Mucosa of descending colon (tissue), 3 donors: ENCODE measurements around the gene SCYGR6. TPM values are rescaled to one million over a fixed set of nuclear protein-coding genes. Genes with fewer than 3 reads are reported as not detected.

Experiments used
- ATAC-seq: fragments of 200-7000 bp; cut with Tn5 transposase; one replicate; pipeline ENCODE4 v1.9.1; 2020; ENCODE audit warnings: mild to moderate bottlenecking, moderate library complexity
- DNase-seq, 3 donors: peaks; one replicate each; pipeline ENCODE4 v3.0.0-alpha.2; 2020
- H3K36me3 ChIP-seq: fragments of 200-600 bp; one replicate; pipeline ENCODE4 v1.8.0; 2021; ENCODE audit warnings: low read depth, mild to moderate bottlenecking
- H3K4me1 ChIP-seq: fragments of 200-600 bp; one replicate; pipeline ENCODE4 v1.8.0; 2021; ENCODE audit warnings: low read depth, mild to moderate bottlenecking
- H3K4me3 ChIP-seq: fragments of 200-600 bp; one replicate; pipeline ENCODE4 v1.8.0; 2021; ENCODE audit warnings: mild to moderate bottlenecking
- H3K9me3 ChIP-seq: fragments of 200-600 bp; one replicate; pipeline ENCODE4 v1.8.0; 2021; ENCODE audit warnings: mild to moderate bottlenecking
- intact Hi-C, 2 donors: fragments of 100-400 bp; cut with DNase I in 1 of 2; cut with micrococcal nuclease in 1 of 2; formaldehyde crosslinking; loops; one replicate each; pipeline versions ENCODE4 v1.11.0 to v1.11.1; 2022; cut with DNase I, micrococcal nuclease
- total RNA-seq, 3 donors: library from RNA; stranded (reverse); fragmentation: NEBNext Ultra II Directional in 2 of 3; extraction: Animal tissue kit (Norgen Biotek cat#: 25700) in 2 of 3; gene quantifications; one replicate each; pipeline versions ENCODE4 v1.2.1 to v1.2.4, GENCODE V29; 2021 to 2023
- TF ChIP-seq, protein P1 (sequence below): fragments of 200-600 bp; IDR thresholded peaks from one replicate; pipeline ENCODE4 v1.8.0; 2022; ENCODE audit warnings: antibody characterized with exemption, mild to moderate bottlenecking
- donor health status: DM: no; HTN: no; CAD: no; lungs with moderate emphysema.
- donor health status: DM: no; HTN: no; CAD: no.
- donor health status: DM: no; HTN: yes; CAD: no.

SCYGR6 gene
- total RNA-seq, 3 donors from 2014 or later, result not detected

DNA sequence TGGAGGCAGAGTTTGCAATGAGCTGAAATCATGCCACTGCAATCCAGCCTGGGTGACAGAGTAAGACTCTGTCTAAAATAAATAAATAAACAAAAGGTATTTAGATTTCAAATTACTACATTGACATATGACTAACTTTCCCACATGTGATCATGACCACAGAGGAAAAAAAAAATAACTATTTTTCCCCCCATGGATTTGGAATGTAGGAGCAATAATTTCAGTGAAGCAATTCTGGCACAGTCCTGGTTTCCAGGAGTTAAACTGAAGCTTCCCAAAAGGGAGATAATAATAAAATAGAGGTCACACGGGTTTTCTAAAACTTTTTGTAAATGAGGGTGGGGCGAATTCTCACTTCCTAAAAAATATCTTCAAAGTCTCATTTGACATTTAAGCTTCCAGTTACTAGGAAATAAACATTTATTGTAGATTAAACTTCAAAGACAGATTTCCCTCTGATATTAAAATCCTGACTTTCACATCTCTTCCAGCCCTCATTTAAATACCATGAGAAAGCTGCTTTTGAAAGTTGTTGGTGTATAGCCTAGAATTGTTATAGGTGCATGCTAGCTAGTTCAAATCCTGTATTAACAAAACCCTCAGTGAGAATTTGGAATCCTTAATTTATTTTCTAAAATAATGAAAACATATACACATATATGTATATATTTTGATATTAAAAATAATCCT, 27.4 kb downstream of the SCYGR6 start:
- no peak for DNase-seq
- TF ChIP-seq, protein P1, sequence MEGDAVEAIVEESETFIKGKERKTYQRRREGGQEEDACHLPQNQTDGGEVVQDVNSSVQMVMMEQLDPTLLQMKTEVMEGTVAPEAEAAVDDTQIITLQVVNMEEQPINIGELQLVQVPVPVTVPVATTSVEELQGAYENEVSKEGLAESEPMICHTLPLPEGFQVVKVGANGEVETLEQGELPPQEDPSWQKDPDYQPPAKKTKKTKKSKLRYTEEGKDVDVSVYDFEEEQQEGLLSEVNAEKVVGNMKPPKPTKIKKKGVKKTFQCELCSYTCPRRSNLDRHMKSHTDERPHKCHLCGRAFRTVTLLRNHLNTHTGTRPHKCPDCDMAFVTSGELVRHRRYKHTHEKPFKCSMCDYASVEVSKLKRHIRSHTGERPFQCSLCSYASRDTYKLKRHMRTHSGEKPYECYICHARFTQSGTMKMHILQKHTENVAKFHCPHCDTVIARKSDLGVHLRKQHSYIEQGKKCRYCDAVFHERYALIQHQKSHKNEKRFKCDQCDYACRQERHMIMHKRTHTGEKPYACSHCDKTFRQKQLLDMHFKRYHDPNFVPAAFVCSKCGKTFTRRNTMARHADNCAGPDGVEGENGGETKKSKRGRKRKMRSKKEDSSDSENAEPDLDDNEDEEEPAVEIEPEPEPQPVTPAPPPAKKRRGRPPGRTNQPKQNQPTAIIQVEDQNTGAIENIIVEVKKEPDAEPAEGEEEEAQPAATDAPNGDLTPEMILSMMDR, result no peak
- H3K4me1 ChIP-seq, result peaks cover 3% of the 10 kb centered on the region
- no peak for ATAC-seq
- intact Hi-C loops, result no loop called here
- H3K9me3 ChIP-seq, result no peaks in the 10 kb centered on the region
- H3K4me3 ChIP-seq, result no peak overlapping the region
- no peaks in the 10 kb centered on the region for H3K36me3 ChIP-seq

DNA sequence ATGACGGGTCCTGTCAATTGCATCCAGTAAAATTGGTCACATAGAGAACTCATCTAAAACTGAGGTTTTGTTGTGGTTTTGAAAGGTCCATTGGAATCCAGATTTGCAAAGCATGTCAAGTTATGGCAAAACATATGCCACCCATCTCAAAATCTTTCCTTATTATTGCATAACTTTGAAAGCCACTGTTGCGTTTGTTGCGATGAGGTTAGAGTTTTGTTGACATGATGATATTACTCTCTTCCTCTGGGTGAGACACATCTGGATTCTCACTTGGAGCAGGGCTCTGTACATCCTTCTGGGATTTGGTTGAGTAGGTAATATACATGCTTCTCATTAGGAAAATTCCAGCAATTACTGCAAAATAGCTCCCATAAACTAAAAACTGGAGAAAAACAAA, 37.4 kb downstream of the SCYGR6 start:
- intact Hi-C loops, result no loop called here
- Histone ChIP-seq H3K4me1 (no peaks in the 10 kb centered on the region), H3K36me3 (no peaks in the 10 kb centered on the region), H3K4me3 (no peak overlapping the region), H3K9me3 (no peaks in the 10 kb centered on the region)
- ATAC-seq (no peak), DNase-seq (no peak)
- TF ChIP-seq, protein P1, result no peak

DNA sequence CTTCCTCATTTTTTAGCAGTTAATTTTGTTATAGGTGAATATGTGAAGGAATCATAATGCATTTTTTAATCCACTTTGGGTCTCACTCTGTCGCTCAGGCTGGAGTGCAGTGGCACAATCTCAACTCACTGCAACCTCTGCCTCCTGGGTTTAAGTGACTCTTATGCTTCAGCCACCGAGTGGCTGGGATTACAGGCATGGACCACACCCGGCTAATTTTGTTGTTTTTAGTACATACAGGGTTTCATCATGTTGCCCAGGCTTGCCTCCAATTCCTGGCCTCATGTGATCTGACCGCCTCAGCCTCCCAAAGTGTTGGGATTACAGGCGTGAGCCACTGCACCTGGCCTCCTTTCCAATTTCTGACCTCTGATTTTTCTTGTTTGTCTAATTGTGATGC, 40.3 kb downstream of the SCYGR6 start:
- TF ChIP-seq, protein P1, result no peak
- no peaks in the 10 kb centered on the region for H3K4me1 ChIP-seq
- ATAC-seq, result no peak
- no peaks in the 10 kb centered on the region for H3K36me3 ChIP-seq
- DNase-seq, result no peak
- H3K9me3 ChIP-seq, result no peaks in the 10 kb centered on the region
- H3K4me3 ChIP-seq, result no peak overlapping the region
- intact Hi-C loops, result no loop called here

- ATAC-seq (peak; percentile 67), DNase-seq (peak in 1 of 3 donors; percentile 26)
- intact Hi-C loops, result no loop called here
- no peaks in the 10 kb centered on the region for H3K9me3 ChIP-seq
- TF ChIP-seq, protein P1, result no peak
- no peak overlapping the region for H3K4me3 ChIP-seq
- peaks cover 2% of the 10 kb centered on the region for H3K4me1 ChIP-seq
- H3K36me3 ChIP-seq, result no peaks in the 10 kb centered on the region
Measured at GRCh38 chr2:227677928-227678327, 46.6 kb downstream of the SCYGR6 start.

DNA sequence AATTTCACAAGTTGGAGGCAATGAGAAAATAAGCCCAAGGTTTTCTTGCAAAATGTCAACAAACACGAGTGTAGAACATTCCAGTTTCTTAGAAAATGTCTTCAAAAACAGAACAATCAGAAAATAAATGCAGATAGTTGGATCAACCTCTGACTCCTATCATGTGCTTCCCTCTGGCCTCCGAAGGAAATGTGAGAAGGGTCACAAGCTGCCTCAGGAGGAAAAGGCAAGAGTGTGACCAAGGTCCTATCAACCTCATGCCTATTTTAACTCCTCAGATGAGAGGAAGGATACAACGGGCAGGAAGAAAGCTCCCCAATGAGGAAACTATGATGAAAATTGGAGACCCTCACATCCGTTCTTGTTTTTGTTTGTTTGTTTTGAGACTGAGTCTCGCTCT, 50.1 kb downstream of the SCYGR6 start:
- Histone ChIP-seq H3K4me3 (no peak overlapping the region), H3K9me3 (no peaks in the 10 kb centered on the region), H3K4me1 (peaks cover 2% of the 10 kb centered on the region), H3K36me3 (no peaks in the 10 kb centered on the region)
- intact Hi-C loops, result no loop called here
- ATAC-seq (no peak), DNase-seq (no peak)
- TF ChIP-seq, protein P1, result no peak

Other genes starting within 250 kb of the SCYGR6 start
- not detected for gene SCYGR2, start 125.9 kb downstream of the SCYGR6 start, total RNA-seq
- gene SCYGR3, start 109.9 kb downstream of the SCYGR6 start, total RNA-seq, result not detected
- gene SCYGR4, start 107.3 kb downstream of the SCYGR6 start, total RNA-seq, result not detected
- not detected for gene SCYGR5, start 58.0 kb downstream of the SCYGR6 start, total RNA-seq
- gene SLC19A3, start 6.7 kb downstream of the SCYGR6 start, total RNA-seq, result 10 to 100 TPM in 2 of 3 donors, 1 to 10 TPM in 1; 4.5 to 28.8 (median 21.6) TPM
- not detected for gene SCYGR7, start 3.6 kb upstream of the SCYGR6 start, total RNA-seq
- gene SCYGR8, start 21.1 kb upstream of the SCYGR6 start, total RNA-seq, result not detected
- gene CCL20, start 89.1 kb upstream of the SCYGR6 start, total RNA-seq, result 10 to 100 TPM; 10.2 to 24.4 (median 12.9) TPM
- gene DAW1, start 146.9 kb upstream of the SCYGR6 start, total RNA-seq, result not detected